Retinal pigment epithelial cell (primary cell): ENCODE measurements around the gene RASSF7.

Experiments
- DNase-seq: peaks from one replicate; pipeline ENCODE4 v3.0.0-alpha.2; 2010; ENCODE audit warnings: low read depth
- H3K4me3 ChIP-seq: 2 replicates; pipeline ENCODE4 v1.5.1; 2011; ENCODE audit warnings: mild to moderate bottlenecking, low read length, control low read depth, moderate library complexity
- TF ChIP-seq, protein P1 (sequence below): conservative IDR thresholded peaks from 2 replicates; pipeline ENCODE4 v1.5.1; 2011; ENCODE audit warnings: low read depth, low read length, control low read depth, inconsistent platforms

RASSF7 gene

DNA sequence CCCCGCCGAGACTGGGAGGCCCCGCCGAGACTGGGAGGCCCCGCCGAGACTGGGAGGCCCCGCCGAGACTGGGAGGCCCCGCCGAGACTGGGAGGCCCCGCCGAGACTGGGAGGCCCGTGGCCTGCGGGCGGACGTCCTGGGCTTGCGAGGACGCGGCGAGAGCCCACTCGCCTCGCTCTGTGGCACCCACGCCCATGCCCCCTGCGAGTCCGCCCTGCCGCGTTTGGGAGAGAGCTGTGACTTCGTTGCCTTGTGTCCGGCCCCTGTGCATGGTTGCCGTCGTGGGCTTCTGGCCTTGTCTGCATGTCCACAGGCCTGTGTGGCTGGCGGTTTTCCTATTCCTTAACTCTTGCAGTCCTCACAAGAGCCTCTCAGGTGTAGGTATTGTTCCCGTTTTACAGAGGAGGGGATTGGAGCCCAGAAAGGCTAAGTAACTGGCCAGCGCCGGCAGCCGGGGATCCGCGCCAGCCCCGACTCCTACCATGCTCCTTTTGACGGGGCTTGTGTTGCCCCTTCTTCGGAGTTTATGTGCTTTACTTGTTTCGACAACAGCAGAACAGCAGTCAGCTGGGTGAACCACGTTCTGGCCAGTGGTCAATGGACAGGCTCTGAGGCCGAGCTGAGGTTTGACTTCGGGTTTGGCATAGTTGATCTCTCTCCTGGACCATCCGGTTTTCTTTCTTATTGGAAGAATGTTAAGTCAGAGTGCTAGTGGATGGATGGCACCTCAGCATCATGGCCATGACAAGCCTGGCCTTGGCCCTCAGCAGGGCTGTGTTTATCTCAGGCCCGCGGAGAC lies 16.2 kb downstream of the RASSF7 start:
- no peak for DNase-seq
- TF ChIP-seq, protein P1, sequence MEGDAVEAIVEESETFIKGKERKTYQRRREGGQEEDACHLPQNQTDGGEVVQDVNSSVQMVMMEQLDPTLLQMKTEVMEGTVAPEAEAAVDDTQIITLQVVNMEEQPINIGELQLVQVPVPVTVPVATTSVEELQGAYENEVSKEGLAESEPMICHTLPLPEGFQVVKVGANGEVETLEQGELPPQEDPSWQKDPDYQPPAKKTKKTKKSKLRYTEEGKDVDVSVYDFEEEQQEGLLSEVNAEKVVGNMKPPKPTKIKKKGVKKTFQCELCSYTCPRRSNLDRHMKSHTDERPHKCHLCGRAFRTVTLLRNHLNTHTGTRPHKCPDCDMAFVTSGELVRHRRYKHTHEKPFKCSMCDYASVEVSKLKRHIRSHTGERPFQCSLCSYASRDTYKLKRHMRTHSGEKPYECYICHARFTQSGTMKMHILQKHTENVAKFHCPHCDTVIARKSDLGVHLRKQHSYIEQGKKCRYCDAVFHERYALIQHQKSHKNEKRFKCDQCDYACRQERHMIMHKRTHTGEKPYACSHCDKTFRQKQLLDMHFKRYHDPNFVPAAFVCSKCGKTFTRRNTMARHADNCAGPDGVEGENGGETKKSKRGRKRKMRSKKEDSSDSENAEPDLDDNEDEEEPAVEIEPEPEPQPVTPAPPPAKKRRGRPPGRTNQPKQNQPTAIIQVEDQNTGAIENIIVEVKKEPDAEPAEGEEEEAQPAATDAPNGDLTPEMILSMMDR, result no peak
- peak overlapping the region; percentile 92 for H3K4me3 ChIP-seq

DNA sequence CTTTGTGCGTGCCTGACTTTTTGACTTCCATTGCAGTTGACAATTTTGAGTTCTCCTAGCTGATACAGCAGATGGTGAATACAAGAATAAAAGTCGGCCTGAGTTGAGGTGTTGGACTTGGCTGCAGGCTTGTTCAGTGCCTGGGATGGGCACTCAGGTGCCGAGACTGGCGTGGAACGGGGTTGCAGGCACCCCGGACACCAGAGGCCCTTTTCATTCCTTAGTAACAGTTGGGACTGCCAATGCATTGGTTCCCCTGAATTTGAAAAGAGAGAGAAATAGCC lies 16.8 kb downstream of the RASSF7 start:
- DNase-seq, result no peak
- TF ChIP-seq, protein P1, result no peak
- H3K4me3 ChIP-seq, result peak overlapping the region; percentile 92

DNA sequence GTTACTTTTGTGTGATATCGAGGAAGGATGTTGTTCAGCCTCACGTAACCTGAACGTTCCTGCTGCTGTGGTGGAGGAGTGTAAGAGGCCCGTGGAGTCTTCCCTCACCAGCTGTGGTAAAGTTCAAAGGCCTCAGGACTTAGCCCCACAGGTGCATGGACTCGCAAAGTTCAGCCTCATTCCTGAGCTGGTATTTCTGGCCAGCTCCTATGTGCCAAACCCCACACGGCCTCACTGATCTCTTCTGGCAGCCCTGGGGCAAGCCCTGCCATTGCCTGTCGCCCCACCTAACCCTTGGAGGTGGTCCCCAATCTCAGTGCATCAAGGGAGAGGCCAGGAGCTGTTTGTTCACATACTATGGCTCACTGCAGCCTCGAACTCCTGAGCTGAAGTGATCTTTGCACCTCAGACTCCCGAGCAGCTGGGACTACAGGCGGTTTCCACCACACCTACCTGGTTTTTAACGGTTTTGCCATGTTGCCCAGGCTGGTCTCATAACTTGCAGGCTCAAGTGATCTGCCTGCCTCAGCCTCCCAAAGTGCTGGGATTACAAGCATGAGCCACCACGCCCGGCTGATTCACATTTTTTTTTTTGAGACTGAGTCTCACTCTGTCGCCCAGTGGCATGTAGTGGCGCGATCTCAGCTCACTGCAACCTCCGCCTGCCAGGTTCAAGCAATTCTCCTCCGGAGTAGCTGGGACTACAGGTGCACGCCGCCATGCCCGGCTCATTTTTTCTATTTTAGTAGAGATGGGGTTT lies 17.7 kb downstream of the RASSF7 start:
- TF ChIP-seq, protein P1, result no peak
- peak overlapping the region; percentile 8 for H3K4me3 ChIP-seq
- DNase-seq, result no peak

DNA sequence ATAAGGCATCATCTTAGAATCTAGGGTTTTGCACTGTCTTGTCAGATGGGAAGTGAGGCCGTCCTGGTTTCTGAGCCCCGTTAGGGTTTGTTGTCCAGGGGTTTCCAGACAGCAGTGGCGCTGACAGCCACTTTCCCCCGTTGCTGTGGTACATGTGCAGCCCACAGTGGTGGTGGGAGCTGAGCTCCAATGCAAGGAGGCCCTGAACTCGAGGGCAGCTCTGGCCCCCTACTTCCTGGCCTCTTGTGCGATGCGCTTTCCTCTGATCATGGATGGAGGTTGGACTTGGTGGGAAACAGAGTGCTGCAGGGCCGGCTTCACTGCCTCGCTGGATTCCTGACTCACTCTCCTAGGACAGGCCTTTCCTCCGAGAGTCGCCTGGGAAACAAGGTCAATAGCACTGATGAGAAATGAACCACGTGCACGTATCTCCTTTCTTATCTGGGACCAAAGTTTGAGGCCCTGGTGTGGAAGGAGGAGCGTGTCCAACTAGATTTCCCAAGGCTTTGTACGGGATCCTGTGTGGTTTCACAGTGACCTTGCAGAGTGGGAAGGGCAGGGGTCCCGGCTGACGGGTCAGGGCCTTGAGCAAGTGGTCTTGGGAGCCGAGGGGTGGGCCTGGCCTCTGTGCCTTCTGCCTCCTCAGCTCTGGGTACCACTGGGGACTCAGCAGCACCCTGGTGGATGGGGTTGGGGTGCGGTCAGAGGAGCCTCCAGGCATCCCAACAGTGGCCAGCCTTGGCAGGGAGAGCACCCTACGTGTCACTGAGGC lies 19.2 kb downstream of the RASSF7 start:
- no peak for DNase-seq
- TF ChIP-seq, protein P1, result no peak
- H3K4me3 ChIP-seq, result no peak overlapping the region

DNA sequence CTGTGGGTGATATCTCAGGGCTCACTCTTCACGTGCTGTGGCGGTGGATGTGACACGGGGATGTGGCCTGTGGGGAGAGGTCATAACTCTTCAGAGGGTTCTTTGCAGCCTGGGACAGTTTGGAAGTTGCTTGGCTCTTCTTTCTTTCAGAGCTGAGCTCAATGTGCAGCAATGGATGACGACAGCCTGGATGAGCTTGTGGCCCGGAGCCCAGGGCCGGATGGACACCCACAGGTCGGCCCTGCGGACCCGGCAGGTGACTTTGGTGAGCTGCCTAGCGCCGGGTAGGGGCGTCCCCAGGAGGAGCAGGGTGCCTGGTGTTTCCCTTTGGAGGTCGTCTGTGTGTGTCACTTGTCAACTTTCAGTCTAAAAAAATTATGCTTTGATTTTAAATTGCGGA lies 20.6 kb downstream of the RASSF7 start:
- DNase-seq, result no peak
- H3K4me3 ChIP-seq, result no peak overlapping the region
- TF ChIP-seq, protein P1, result no peak

DNA sequence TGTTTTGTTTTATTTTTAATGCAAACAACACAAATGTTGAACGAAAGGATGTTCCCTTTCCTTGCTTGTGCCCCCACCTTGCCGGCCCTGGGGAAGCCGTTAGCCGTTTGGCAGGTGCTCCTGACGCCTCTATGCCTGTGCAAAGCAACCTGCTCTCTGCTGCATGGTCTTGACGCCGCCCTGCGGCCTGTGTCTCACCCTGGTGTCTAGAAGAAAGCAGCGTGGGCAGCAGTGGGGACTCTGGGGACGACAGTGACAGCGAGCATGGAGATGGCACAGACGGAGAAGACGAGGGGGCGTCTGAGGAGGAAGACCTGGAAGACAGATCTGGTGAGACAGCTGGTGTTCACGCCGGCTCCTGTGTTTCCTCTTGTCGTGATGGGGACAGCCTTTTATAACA lies 21.0 kb downstream of the RASSF7 start:
- TF ChIP-seq, protein P1, result no peak
- H3K4me3 ChIP-seq, result no peak overlapping the region
- no peak for DNase-seq
